Gastrocnemius medialis (tissue), 4 donors: ENCODE results near the gene MRPS10.

ENCODE experiments used
- POLR2A ChIP-seq, 2 donors: fragments of 450-650 bp; IDR thresholded peaks; one replicate each; pipeline ENCODE4 v1.6.1; 2017; ENCODE audit warnings: antibody characterized with exemption in 2 of 2, mild to moderate bottlenecking in 2 of 2, moderate library complexity in 2 of 2
- TF ChIP-seq, protein P1 (sequence below), 5 experiments: fragments of 450-650 bp in 3 of 5; fragments of 200-600 bp in 2 of 5; sonication (generic) in 2 of 5; IDR thresholded peaks in 4 of 5; conservative IDR thresholded peaks in 1 of 5; 1 replicate in 4 of 5; 2 replicates in 1 of 5; pipeline ENCODE4 v1.5.1; 2016 to 2019; ENCODE audit warnings: antibody characterized with exemption in 5 of 5, mild to moderate bottlenecking in 3 of 5, moderate library complexity in 3 of 5

DNA sequence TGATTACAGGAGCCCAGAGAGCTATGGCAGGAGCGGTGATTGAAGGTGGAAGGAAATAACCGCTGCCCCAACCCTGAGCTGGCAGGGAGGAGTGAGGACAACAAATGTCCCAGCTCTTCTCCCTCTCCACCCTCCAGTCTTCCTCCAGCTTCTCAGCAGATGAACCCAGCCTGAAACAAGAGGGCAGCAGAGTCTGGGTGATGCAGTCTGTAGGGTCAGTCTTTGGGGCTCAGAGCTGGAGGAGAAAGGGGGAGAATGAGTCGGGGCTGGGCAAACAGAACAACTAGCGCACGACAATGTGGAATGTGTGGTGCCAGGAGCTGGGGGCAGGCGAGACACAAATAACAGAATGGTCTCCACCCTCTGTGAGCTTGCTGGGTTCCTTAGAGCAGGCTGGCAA, 49.0 kb downstream of the MRPS10 start:
- TF ChIP-seq, protein P1, sequence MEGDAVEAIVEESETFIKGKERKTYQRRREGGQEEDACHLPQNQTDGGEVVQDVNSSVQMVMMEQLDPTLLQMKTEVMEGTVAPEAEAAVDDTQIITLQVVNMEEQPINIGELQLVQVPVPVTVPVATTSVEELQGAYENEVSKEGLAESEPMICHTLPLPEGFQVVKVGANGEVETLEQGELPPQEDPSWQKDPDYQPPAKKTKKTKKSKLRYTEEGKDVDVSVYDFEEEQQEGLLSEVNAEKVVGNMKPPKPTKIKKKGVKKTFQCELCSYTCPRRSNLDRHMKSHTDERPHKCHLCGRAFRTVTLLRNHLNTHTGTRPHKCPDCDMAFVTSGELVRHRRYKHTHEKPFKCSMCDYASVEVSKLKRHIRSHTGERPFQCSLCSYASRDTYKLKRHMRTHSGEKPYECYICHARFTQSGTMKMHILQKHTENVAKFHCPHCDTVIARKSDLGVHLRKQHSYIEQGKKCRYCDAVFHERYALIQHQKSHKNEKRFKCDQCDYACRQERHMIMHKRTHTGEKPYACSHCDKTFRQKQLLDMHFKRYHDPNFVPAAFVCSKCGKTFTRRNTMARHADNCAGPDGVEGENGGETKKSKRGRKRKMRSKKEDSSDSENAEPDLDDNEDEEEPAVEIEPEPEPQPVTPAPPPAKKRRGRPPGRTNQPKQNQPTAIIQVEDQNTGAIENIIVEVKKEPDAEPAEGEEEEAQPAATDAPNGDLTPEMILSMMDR (IDR thresholded peaks at IDR 0.05 in 4 of 5, conservative IDR thresholded peaks at IDR 0.05 in 1 of 5), result no peak
- TF ChIP-seq POLR2A (IDR thresholded peaks at IDR 0.05), result no peak
